DMS 273 treated with DMSO at 0.1 percent for 48 hours (cell line): Measurements from ENCODE around the gene PABPC1L.

ENCODE experiments used
- DNase-seq: peaks from one replicate; lab custom pipeline; 2025; lab: John Stamatoyannopoulos, UW

Gene PABPC1L

GRCh38 chr20:44900231-44900854 is 9.5 kb upstream of the PABPC1L start:
- no peak for DNase-seq

GRCh38 chr20:44901974-44902373 is 7.9 kb upstream of the PABPC1L start:
- no peak for DNase-seq

- no peak for DNase-seq
Measured at GRCh38 chr20:44904377-44904776, 5.5 kb upstream of the PABPC1L start.

GRCh38 chr20:44908987-44909871 is 631 bp upstream of the PABPC1L start:
- DNase-seq = no peak

- DNase-seq = no peak
Measured at GRCh38 chr20:44910690-44911262, 916 bp downstream of the PABPC1L start.

- DNase-seq = no peak
Measured at GRCh38 chr20:44911264-44911921, 1.5 kb downstream of the PABPC1L start.

GRCh38 chr20:44912189-44912588 is 2.3 kb downstream of the PABPC1L start:
- no peak for DNase-seq

GRCh38 chr20:44914924-44915323 is 5.1 kb downstream of the PABPC1L start:
- no peak for DNase-seq

GRCh38 chr20:44916586-44916985 is 6.7 kb downstream of the PABPC1L start:
- no peak for DNase-seq

- DNase-seq = no peak
Measured at GRCh38 chr20:44917399-44917798, 7.5 kb downstream of the PABPC1L start.

- DNase-seq = no peak
Measured at GRCh38 chr20:44918342-44918741, 8.5 kb downstream of the PABPC1L start.

GRCh38 chr20:44918761-44919160 is 8.9 kb downstream of the PABPC1L start:
- DNase-seq = no peak

GRCh38 chr20:44921447-44921846 is 11.6 kb downstream of the PABPC1L start:
- no peak for DNase-seq

GRCh38 chr20:44924541-44924940 is 14.7 kb downstream of the PABPC1L start:
- no peak for DNase-seq

- DNase-seq = no peak
Measured at GRCh38 chr20:44928595-44928994, 18.7 kb downstream of the PABPC1L start.

- DNase-seq = no peak
Measured at GRCh38 chr20:44930517-44931168, 20.8 kb downstream of the PABPC1L start.

GRCh38 chr20:44931911-44932310 is 22.1 kb downstream of the PABPC1L start:
- no peak for DNase-seq

GRCh38 chr20:44932916-44933315 is 23.1 kb downstream of the PABPC1L start:
- DNase-seq = no peak

- no peak for DNase-seq
Measured at GRCh38 chr20:44936510-44936909, 26.6 kb downstream of the PABPC1L start.

- no peak for DNase-seq
Measured at GRCh38 chr20:44938637-44939036, 28.8 kb downstream of the PABPC1L start.

GRCh38 chr20:44941120-44941691 is 31.3 kb downstream of the PABPC1L start:
- DNase-seq = no peak
